GM12874 (cell line): ENCODE measurements around the gene SLC10A7.

ENCODE experiments used
- TF ChIP-seq, protein P1 (sequence below): IDR thresholded peaks from 2 replicates; pipeline ENCODE4 v1.5.1; 2011; ENCODE audit warnings: low read depth, mild to moderate bottlenecking, control low read depth, low read length, moderate library complexity; ENCODE audit not compliant: insufficient read depth

The SLC10A7 gene

GRCh38 chr4:146511381-146511780 lies 10.4 kb downstream of the SLC10A7 start:
- TF ChIP-seq, protein P1, sequence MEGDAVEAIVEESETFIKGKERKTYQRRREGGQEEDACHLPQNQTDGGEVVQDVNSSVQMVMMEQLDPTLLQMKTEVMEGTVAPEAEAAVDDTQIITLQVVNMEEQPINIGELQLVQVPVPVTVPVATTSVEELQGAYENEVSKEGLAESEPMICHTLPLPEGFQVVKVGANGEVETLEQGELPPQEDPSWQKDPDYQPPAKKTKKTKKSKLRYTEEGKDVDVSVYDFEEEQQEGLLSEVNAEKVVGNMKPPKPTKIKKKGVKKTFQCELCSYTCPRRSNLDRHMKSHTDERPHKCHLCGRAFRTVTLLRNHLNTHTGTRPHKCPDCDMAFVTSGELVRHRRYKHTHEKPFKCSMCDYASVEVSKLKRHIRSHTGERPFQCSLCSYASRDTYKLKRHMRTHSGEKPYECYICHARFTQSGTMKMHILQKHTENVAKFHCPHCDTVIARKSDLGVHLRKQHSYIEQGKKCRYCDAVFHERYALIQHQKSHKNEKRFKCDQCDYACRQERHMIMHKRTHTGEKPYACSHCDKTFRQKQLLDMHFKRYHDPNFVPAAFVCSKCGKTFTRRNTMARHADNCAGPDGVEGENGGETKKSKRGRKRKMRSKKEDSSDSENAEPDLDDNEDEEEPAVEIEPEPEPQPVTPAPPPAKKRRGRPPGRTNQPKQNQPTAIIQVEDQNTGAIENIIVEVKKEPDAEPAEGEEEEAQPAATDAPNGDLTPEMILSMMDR = no peak

DNA sequence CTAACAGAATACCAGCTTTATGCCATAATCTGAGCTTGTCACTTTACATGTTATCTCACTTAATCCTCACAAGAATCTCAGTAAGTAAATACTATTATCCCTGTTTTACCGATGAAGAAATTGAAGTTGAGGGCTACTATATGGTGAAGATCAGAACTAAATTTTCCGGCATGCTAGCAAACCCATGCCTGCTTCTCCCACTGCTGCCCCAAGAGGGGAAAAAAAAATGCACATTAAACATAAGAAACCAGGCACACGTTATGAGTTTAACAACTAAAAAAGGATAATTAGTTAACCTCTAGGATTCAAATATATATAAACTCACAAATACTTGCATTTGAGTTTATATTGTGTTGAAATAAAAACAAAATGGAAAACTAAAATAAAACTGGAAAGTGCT lies 10.8 kb downstream of the SLC10A7 start:
- TF ChIP-seq, protein P1 = no peak

DNA sequence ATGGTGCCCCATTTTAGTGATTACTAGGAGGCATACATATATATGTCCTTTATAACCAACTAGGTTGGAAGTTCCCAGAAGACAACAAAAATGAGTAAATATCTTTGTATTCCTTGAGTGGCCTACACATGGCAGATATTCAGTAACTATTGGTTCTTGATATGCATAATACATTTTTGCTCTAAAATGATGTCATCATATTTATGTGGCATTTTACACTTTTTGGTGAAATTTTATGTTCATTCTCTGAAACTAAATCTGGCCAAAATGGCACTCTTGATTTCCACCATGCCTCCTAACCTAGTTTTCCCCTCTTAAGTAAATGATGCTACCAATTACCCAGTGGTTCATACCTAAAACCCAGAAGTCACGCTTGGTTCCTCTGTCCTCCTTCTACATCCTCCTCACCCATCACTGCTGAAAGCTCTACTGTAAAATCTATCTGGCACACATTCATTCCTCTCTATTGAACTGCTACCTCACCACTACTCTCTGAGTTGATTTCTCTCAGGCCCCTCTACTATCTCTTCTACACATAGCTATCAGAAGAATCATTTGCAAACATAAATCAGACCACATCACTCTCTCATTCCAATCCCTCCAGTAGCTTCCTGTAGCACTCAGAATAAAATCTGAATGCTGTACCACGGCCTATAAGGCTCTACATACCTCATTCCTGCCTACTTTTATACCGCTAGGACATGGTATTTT lies 13.4 kb downstream of the SLC10A7 start:
- TF ChIP-seq, protein P1 = no peak

GRCh38 chr4:146507632-146508031 lies 14.1 kb downstream of the SLC10A7 start:
- TF ChIP-seq, protein P1 = no peak

DNA sequence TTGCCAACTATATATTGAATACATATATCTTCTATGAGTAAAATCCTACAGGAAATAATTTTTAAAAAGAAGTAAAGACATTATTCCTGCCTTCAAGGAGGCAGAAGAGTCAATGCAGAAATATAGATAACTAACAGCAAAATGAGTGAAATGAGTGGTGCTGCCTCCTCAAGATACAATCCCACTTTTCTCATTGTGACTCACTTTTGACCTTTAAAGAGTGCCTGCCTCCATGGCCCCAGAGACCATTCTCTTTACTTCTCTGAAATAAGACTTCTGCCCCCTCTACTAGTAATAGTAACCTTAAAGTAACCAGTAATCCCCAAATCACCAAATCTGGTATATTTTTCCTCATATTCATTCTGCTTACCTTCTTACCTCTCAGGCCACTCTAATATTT lies 15.5 kb downstream of the SLC10A7 start:
- TF ChIP-seq, protein P1 = no peak

GRCh38 chr4:146500216-146500615 lies 21.5 kb downstream of the SLC10A7 start:
- TF ChIP-seq, protein P1 = no peak

DNA sequence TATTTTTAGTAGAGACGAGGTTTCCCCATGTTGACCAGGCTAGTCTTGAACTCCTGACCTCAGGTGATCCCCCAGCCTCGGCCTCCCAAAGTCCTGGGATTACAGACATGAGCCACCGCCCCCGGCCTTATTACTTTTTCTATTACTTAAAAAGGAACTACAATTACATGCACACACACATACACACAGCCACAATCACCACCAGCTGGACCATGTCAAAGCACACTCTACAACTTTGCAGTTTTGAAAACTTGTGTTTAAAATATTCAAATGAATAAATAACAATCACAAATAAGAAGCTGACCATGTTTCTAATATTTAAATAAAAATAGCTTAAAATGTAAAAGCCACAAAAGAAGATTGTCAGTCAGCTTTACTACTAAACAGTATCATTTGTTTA lies 23.4 kb downstream of the SLC10A7 start:
- TF ChIP-seq, protein P1 = no peak
